Measurements from ENCODE around the gene CLN3.

The CLN3 gene

GRCh38 chr16:28520672-28521071 lies 28.8 kb upstream of the CLN3 start:
- Histone ChIP-seq H3K4me3 (replicated peaks; ENCODE audit: insufficient read depth, low read length) (no peak overlapping the region), H3K27me3 (ENCODE audit: insufficient read depth, poor library complexity, severe bottlenecking) (no peaks in the 10 kb centered on the region), H3K27ac (replicated peaks) (no peak overlapping the region)
- TF ChIP-seq POLR2AphosphoS5 (IDR thresholded peaks at IDR 0.05; ENCODE audit: low read depth): no peak
- TF ChIP-seq GABPA (IDR thresholded peaks at IDR 0.05; ENCODE audit: low read depth): no peak
- no peak for TF ChIP-seq SPI1 (IDR thresholded peaks at IDR 0.05; ENCODE audit: borderline replicate concordance, low read depth)
- no peak for DNase-seq (ENCODE audit: low read depth in 1 of 2, low spot score in 1 of 2)

- no peak for DNase-seq (ENCODE audit: low read depth in 1 of 2, low spot score in 1 of 2)
- Histone ChIP-seq H3K27me3 (ENCODE audit: insufficient read depth, poor library complexity, severe bottlenecking) (no peaks in the 10 kb centered on the region), H3K4me3 (replicated peaks; ENCODE audit: insufficient read depth, low read length) (no peak overlapping the region), H3K27ac (replicated peaks) (no peak overlapping the region)
- TF ChIP-seq GABPA (IDR thresholded peaks at IDR 0.05; ENCODE audit: low read depth): no peak
- TF ChIP-seq REST (IDR thresholded peaks at IDR 0.05; ENCODE audit: insufficient replicate concordance, low read depth): no peak
- TF ChIP-seq CTCF (IDR thresholded peaks at IDR 0.05; ENCODE audit: insufficient read depth, low read length): no peak
- no peak for TF ChIP-seq POLR2AphosphoS5 (IDR thresholded peaks at IDR 0.05; ENCODE audit: low read depth)
- no peak for TF ChIP-seq SPI1 (IDR thresholded peaks at IDR 0.05; ENCODE audit: borderline replicate concordance, low read depth)
These were observed 22.4 kb upstream of the CLN3 start for GRCh38 chr16:28514246-28514645.

GRCh38 chr16:28513484-28514181 lies 21.8 kb upstream of the CLN3 start:
- Histone ChIP-seq H3K27ac (replicated peaks) (no peak overlapping the region), H3K4me3 (replicated peaks; ENCODE audit: insufficient read depth, low read length) (no peak overlapping the region), H3K27me3 (ENCODE audit: insufficient read depth, poor library complexity, severe bottlenecking) (no peaks in the 10 kb centered on the region)
- TF ChIP-seq POLR2AphosphoS5 (IDR thresholded peaks at IDR 0.05; ENCODE audit: low read depth): no peak
- TF ChIP-seq CTCF (IDR thresholded peaks at IDR 0.05; ENCODE audit: insufficient read depth, low read length): no peak
- TF ChIP-seq GABPA (IDR thresholded peaks at IDR 0.05; ENCODE audit: low read depth): no peak
- no peak for TF ChIP-seq REST (IDR thresholded peaks at IDR 0.05; ENCODE audit: insufficient replicate concordance, low read depth)
- no peak for TF ChIP-seq SPI1 (IDR thresholded peaks at IDR 0.05; ENCODE audit: borderline replicate concordance, low read depth)
- no peak for DNase-seq (ENCODE audit: low read depth in 1 of 2, low spot score in 1 of 2)

- TF ChIP-seq GABPA (IDR thresholded peaks at IDR 0.05; ENCODE audit: low read depth) (no peak), POLR2AphosphoS5 (IDR thresholded peaks at IDR 0.05; ENCODE audit: low read depth) (no peak), CTCF (IDR thresholded peaks at IDR 0.05; ENCODE audit: insufficient read depth, low read length) (no peak), REST (IDR thresholded peaks at IDR 0.05; ENCODE audit: insufficient replicate concordance, low read depth) (no peak), SPI1 (IDR thresholded peaks at IDR 0.05; ENCODE audit: borderline replicate concordance, low read depth) (no peak)
- no peak for DNase-seq (ENCODE audit: low read depth in 1 of 2, low spot score in 1 of 2)
- Histone ChIP-seq H3K4me3 (replicated peaks; ENCODE audit: insufficient read depth, low read length) (no peak overlapping the region), H3K27ac (replicated peaks) (no peak overlapping the region), H3K27me3 (ENCODE audit: insufficient read depth, poor library complexity, severe bottlenecking) (no peaks in the 10 kb centered on the region)
These were observed 20.2 kb upstream of the CLN3 start for GRCh38 chr16:28511801-28512789.

Measured in HL-60 (cell line).